ENCODE data around the gene PRDM10.
"Not testable (repeated sequence)": the region's sequence is repeated elsewhere in the genome, so short reads cannot be mapped to it uniquely, and the experiment has no call there.

The PRDM10 gene

DNA sequence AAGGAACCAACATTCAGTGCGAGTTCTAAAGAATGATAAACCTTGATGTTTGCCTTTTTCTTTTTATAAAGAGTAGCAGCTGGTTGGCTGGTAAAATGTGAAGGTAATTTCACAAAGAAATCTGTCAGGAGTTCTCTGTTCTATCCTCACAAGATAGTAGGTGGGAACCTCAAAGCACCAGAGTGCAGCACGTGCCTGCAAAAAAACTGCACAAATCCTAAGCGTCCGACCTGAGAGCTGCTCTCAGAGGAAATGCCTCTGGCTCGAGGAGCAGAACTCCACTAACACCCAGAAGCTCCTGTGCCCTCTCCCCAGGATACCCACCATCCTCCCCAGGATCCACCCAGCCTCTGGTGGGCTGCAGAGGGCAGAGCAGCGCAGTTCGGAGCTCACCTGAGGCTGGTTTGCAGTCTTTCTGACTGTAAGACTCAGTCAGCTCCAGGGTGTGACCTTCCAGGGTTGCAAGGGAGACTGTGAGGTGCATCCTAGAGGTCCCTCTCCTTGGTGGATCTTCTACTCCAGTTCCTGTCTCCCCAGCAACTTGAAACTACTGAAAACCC, 23.5 kb downstream of the PRDM10 start:
- H3K4me3 ChIP-seq (ENCODE audit: low read depth, low read length): no peak overlapping the region

- H3K4me3 ChIP-seq (ENCODE audit: low read depth, low read length): no peak overlapping the region
These were observed 24.2 kb downstream of the PRDM10 start for GRCh38 chr11:129978447-129978846.

DNA sequence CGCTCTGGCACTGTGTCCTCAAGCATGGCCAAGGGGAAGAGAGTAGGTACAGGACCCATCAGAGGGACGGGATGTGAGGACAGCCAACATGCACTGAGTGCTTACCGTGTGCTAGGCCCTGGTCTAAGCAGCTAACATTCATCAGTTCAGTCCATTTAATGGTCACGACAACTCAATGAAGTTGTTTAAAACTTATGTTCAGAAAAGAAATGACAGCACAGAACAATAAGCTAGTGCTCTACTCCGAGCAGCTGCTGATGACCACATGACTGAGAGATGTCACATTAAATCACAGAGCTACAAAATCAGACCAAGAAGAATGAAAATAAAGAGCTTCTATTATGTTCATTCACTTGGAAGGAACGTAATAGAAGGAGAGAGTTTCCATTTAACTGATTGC, 26.3 kb downstream of the PRDM10 start:
- H3K4me3 ChIP-seq (ENCODE audit: low read depth, low read length): no peak overlapping the region

DNA sequence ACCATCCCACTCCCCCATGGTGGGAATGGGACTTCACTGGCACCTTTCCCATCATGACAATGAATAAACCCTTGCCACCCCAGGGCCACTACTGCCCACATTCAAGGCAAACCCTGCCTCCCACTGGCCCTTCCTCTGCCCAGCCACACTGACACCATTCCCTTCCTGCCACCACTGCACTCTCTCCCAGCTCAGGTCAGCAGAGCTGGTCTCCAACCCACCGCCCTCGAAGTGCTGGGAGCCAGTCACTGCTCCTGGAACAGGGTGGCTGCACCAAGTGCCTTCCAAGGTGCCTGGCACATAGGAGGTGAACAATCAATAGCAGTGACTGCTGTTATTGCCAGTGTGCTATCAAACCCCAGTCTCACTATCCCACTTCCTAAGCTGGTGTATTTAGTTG, 27.1 kb downstream of the PRDM10 start:
- no peak overlapping the region for H3K4me3 ChIP-seq (ENCODE audit: low read depth, low read length)

DNA sequence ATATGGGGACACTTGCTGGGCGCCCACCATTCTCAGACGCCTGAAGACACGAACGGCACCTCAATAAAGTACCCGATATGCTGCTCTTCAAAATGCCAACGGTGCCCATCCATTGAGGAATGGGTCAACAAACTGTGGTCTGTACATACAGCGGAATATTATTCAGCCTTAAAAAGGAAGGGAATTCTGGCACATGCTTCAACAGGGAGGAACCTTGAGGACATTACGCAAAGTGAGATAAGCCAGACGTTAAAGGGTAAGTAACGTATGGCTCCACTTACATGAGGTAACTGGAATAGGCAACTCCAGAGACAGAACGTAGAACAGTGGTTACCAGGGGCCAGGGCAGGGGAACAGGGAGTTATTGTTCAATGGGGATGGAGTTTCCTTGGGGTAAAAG, 28.0 kb downstream of the PRDM10 start:
- no peak overlapping the region for H3K4me3 ChIP-seq (ENCODE audit: low read depth, low read length)

DNA sequence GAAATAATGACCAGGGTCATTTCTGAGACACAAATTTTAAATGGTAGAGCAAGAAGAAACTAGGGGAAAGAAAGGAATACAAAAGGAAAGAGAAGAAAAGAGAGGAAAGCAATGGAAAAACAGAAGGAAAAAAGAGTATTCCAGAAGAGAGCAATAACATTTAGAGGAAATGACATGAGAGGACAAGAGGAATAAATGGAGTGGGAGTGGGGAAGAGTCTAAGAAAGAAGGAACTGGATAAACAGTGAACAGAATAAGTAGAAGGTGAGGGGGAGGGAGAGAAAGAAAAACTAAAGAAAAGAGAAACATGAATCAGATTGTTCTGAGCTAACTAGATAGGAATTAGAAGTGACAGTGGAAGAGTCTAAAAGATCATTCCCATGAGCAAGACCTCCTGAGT, 28.4 kb downstream of the PRDM10 start:
- no peak overlapping the region for H3K4me3 ChIP-seq (ENCODE audit: low read depth, low read length)

DNA sequence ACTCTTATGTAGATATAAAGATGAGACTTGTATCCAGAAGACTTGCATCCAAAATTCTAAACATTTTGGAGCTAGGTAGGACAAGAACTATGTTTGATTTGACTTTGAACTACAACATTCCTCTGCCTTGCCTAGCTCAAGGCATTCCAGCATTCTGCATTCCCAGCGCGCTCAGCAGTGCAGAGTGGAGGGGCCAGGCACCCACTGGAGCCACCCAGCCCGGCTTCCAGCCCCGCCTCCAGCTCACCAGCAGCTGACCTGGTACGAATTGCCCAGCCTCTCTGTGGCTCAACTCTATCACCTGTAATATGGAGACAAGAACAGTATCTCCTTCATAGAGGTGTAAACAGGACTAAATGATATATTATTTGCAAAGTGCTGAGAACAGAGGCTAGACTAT, 28.8 kb downstream of the PRDM10 start:
- no peak overlapping the region for H3K4me3 ChIP-seq (ENCODE audit: low read depth, low read length)

DNA sequence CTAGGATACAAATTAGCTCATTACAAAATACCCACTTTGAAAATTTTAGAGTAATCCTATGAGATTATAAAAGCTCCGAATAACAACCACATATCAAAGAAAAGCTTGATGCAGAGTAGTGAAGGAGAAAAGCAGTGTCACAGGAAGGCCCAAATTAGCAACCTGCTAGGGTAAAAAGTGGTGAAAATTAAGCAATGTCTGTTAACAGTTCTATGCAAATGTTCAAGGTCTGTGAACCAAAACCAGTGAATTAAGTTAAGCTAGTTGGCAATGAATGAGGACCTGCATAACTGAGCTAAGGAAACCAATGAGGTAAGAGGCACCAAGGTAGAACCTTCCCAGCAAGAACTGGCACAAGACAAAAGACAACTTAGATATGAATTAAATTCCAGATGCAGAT, 29.6 kb downstream of the PRDM10 start:
- H3K4me3 ChIP-seq (ENCODE audit: low read depth, low read length): no peak overlapping the region

GRCh38 chr11:129972611-129973010, 30.0 kb downstream of the PRDM10 start:
- no peak overlapping the region for H3K4me3 ChIP-seq (ENCODE audit: low read depth, low read length)

GRCh38 chr11:129971856-129972255, 30.8 kb downstream of the PRDM10 start:
- not testable (repeated sequence) for H3K4me3 ChIP-seq (ENCODE audit: low read depth, low read length)

- no peak overlapping the region for H3K4me3 ChIP-seq (ENCODE audit: low read depth, low read length)
These were observed 32.7 kb downstream of the PRDM10 start for GRCh38 chr11:129969920-129970319.

DNA sequence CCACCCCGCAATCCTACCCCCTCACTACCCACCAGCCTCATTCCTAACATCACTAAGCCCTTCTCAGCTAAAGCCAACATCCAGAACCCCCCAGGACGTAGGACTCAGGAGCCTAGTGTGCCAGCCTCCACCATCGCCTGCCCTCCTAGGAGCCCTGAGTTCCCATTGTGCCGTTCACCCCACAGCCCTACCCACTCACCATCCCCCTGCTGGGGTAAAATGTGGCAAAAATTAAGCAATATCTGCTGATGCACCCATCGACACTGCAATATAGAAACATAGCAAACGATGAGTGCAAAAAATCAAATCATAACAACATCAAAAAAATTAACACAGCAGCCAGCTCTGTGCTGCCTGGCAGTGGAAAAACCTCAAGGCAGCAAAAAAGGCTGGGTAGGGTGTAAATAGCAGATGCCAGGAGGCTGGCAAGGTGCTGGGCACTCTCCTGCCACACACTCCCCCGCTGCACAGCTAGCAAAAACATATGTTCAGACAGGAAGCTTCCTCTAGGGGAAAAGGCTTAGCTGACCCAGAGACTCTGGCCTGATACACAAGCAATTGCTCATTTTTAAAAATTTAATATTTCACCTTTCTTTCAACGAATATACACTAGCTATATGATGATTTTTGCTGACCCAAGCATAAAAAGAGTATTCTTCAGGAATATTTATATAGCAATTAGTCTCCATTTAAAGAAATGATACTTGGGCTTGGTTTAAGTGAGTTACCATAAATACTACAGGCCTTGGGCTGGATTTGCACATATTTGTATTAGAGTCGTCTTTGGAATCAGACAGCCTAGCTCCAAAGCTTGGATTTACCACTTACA, 33.8 kb downstream of the PRDM10 start:
- no peak overlapping the region for H3K4me3 ChIP-seq (ENCODE audit: low read depth, low read length)

GRCh38 chr11:129967996-129968395, 34.6 kb downstream of the PRDM10 start:
- no peak overlapping the region for H3K4me3 ChIP-seq (ENCODE audit: low read depth, low read length)

DNA sequence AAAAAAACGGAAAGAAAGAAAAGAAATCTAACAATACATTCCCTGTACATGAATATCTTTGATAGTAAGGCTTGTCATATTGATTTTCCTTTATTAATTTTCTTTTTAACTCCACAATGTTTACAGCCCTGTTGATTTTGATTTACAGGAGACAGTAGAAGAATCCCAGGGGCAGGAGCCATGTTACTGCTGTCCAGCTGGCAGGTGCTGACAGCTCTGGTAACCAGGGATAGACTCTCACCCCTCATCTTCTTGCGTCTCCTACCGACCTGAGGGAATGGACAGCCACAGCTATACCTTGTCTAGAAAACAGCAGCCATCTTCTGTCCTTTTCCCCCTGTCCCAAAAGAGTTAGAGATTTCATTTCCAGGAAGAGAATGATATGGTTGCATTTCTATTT, 37.4 kb downstream of the PRDM10 start:
- no peak overlapping the region for H3K4me3 ChIP-seq (ENCODE audit: low read depth, low read length)

DNA sequence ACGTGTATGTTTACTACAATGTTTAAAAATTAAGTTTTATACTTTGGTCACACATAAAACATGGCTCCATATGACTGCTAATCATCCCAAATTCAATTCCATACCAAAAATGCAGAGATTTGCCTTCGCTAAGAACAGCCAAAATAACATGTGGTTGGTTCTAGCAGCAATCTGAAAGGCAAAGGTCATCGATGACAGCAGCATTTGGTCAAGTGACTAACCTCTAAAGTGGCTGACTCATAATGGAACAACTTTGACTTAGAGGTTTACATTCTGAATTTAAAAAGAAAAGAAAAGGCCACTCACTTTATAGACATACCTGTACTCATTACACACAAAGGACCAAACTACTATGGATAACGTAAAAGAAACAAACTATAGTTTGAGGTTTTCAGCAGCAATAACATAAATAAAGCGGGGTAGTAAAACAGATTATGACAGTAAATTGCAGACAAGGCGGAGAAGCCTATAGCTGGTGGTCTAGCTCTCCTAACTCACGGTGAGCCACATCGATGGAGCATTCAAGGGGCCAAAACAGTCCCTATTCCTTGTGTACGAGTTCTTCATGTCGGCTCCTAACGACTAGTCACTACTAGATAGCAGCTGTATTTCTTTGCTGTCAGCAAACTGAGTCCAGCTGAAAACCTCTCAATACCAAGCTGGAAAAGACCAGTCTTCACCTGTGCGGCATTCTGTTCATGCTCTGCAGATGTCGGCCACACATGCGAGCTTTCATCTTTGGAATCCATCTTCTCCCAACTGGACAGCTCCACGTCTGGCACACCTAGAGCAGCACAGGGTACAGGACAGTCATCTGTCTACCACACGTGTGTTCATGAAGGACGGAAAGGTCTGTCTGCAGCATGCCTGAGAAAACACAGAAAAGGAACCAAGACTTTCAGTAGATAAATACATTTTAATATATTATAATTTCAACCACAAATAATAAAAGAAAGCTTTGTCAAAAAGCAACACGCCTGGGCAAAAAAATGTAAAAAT, 42.1 kb downstream of the PRDM10 start:
- no peak overlapping the region for H3K4me3 ChIP-seq (ENCODE audit: low read depth, low read length)

GRCh38 chr11:129959687-129960086, 42.9 kb downstream of the PRDM10 start:
- H3K4me3 ChIP-seq (ENCODE audit: low read depth, low read length): no peak overlapping the region

DNA sequence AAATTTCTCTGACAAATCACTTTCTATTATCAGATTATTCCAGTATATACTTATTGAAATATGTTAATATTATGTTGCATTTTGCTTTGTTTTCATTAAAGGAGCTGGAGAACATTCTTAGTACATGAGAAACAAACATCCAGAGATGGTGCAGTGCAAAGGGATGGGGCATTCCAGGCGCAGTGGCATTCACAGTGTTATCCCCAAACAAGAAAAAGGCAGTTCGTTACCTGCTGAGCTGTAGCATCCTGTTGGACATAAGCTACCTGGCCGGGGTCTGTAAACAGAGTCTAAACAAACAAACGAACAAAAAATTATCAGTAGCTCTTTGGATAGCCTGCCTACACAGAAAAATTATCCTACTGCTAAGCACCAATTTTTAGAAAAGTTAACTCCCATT, 47.4 kb downstream of the PRDM10 start:
- H3K4me3 ChIP-seq (ENCODE audit: low read depth, low read length): no peak overlapping the region

DNA sequence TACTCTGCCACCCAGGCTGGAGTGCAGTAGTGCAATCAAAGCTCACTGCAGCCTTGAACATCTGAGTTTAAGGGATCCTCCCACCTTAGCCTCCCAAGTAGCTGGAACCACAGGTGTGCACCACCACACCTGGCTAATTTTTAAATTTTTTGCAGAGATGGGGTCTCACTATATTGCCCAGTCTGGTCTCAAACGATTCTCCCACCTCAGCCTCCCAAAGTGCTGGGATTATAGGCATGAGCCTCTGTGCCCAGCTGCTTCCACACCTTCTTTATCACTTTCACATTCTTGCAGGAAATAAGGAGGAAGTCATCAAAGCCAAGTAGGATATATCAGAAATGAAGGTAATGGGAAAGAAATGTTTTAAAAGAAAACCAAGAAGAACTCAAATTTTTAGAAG, 47.9 kb downstream of the PRDM10 start:
- H3K4me3 ChIP-seq (ENCODE audit: low read depth, low read length): not testable (repeated sequence)

DNA sequence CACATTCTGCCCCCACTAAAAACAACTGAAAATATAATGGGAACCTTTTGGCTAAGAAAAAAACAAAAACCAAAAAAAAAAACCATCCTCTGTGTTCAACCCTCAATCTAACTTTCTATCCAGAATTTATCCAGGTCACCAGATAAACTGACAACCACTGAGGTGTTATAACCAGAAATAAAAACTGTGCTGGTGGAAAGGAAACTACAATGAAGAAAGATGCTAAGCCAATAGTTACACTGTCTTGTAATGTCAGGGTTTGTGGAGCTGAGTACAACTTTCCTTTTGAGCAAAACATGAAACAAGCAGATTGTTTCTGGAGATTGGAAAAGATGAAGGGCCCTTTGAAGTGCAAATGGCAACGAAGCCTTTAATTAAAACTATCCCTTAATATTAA, 50.8 kb downstream of the PRDM10 start:
- no peak overlapping the region for H3K4me3 ChIP-seq (ENCODE audit: low read depth, low read length)

DNA sequence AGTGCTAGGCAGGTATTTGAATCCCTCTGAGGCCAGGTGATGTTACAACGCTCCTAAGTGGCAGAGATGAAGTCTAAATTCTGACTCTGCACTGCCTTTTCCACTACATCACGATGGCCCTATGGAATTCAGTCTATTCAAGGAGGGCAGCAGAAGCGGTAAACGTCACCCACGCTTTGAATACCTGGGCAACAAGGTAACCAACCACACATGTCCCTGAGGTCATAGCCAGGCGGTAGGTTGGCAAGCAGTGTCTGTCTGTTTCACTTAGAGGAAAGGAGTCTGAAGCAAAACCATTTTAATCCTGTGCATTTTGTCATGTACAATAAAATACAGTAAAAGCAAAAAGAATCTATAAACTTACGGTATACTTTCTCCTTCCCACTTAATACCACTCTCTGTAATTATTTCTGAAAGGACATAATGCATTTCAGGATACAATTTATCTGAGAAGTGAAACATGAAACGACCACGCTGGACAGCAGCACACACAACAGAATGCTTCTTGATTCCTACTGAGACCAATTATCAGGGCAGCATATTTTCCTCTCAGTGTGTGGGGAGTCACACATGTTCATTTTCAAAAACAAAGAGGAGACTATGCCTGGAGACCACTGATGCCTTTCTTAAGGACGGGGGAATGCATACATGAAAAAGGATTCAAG, 51.3 kb downstream of the PRDM10 start:
- no peak overlapping the region for H3K4me3 ChIP-seq (ENCODE audit: low read depth, low read length)

Data from iPS-11a (cell line).